ENCODE measurements around the gene LIPC.

DNA sequence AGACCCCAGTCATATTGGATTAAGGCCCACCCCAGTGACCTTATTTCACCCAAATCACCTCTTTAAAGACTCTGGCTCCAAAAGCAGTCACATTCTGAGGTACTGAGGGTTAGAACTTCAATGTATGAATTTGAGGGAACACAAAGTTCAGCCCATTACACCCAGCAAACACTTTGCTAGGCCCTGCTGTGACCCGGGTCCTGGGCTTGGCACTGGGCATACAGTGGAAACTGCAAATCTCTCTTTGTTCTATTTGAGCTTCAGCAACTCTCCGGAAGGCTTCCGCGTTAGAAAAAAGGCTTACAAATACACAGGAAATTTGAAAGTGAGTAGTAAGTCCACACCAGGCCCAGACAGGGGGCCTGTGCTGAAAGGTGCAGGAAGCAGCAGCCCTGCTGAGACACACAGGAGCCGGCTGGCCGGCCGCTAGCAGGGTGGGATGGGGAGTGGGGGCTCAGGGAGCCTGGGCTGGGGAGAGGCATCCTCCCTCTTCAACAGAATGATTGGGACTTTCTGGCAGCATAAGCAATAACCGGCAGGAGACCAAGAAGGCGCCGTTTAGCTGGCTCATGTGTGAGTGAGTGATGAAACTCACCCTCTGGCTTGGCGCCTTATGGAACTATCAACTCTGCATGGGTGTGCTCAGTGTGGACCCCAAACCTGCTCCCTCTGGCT lies 13.0 kb downstream of the LIPC start:
- TF ChIP-seq, protein P1, sequence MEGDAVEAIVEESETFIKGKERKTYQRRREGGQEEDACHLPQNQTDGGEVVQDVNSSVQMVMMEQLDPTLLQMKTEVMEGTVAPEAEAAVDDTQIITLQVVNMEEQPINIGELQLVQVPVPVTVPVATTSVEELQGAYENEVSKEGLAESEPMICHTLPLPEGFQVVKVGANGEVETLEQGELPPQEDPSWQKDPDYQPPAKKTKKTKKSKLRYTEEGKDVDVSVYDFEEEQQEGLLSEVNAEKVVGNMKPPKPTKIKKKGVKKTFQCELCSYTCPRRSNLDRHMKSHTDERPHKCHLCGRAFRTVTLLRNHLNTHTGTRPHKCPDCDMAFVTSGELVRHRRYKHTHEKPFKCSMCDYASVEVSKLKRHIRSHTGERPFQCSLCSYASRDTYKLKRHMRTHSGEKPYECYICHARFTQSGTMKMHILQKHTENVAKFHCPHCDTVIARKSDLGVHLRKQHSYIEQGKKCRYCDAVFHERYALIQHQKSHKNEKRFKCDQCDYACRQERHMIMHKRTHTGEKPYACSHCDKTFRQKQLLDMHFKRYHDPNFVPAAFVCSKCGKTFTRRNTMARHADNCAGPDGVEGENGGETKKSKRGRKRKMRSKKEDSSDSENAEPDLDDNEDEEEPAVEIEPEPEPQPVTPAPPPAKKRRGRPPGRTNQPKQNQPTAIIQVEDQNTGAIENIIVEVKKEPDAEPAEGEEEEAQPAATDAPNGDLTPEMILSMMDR (IDR thresholded peaks at IDR 0.05): no peak
- TF ChIP-seq ZFP36 (IDR thresholded peaks at IDR 0.05; ENCODE audit: borderline replicate concordance, partially characterized antibody) (no peak), RAD21 (conservative IDR thresholded peaks at IDR 0.05 in 1 of 2, IDR thresholded peaks at IDR 0.05 in 1 of 2) (no peak), BHLHE40 (IDR thresholded peaks at IDR 0.05; ENCODE audit: low read depth, low read length) (no peak), POLR2A (IDR thresholded peaks at IDR 0.05; ENCODE audit: low read length) (no peak), CEBPB (IDR thresholded peaks at IDR 0.05) (no peak), NFE2L2 (conservative IDR thresholded peaks at IDR 0.05; ENCODE audit: low read length) (no peak), SREBF2 (IDR thresholded peaks at IDR 0.05) (no peak), EP300 (IDR thresholded peaks at IDR 0.05) (no peak)
- TF ChIP-seq, protein P2, sequence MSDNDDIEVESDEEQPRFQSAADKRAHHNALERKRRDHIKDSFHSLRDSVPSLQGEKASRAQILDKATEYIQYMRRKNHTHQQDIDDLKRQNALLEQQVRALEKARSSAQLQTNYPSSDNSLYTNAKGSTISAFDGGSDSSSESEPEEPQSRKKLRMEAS (IDR thresholded peaks at IDR 0.05): no peak
